ENCODE results near the gene PRKN.

PRKN gene

GRCh38 chr6:162728706-162729105 is 1.1 kb upstream of the PRKN start:
- TF ChIP-seq, protein P1, sequence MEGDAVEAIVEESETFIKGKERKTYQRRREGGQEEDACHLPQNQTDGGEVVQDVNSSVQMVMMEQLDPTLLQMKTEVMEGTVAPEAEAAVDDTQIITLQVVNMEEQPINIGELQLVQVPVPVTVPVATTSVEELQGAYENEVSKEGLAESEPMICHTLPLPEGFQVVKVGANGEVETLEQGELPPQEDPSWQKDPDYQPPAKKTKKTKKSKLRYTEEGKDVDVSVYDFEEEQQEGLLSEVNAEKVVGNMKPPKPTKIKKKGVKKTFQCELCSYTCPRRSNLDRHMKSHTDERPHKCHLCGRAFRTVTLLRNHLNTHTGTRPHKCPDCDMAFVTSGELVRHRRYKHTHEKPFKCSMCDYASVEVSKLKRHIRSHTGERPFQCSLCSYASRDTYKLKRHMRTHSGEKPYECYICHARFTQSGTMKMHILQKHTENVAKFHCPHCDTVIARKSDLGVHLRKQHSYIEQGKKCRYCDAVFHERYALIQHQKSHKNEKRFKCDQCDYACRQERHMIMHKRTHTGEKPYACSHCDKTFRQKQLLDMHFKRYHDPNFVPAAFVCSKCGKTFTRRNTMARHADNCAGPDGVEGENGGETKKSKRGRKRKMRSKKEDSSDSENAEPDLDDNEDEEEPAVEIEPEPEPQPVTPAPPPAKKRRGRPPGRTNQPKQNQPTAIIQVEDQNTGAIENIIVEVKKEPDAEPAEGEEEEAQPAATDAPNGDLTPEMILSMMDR (IDR thresholded peaks at IDR 0.05; ENCODE audit: borderline replicate concordance, control extremely low read depth, extremely low read depth, insufficient read depth, missing control alignments) = no peak
- no peak for DNase-seq (ENCODE audit: low spot score)
- in situ Hi-C loops (cut with MboI; ENCODE audit: low sequenced_read_pairs, unreplicated experiment) = no loop called here

DNA sequence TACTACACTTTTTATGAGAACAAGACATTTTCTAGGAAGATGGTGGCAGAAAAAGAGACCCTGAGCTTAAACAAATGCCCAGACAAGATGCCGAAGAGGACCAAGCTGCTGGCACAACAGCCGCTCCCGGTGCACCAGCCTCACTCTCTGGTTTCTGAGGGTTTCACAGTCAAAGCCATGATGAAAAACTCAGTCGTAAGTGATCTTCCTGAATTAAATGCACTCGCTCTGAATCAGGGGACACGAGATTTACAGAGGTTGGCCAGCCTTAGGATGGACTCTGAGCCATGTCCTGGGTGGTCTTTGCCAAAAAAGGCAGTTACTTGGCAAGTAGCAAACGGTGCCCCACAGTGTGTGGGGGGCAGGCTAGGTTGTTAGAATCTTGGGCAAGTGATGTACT is 631 bp upstream of the PRKN start:
- in situ Hi-C loops (cut with MboI; ENCODE audit: low sequenced_read_pairs, unreplicated experiment) = no loop called here
- no peak for DNase-seq (ENCODE audit: low spot score)
- TF ChIP-seq, protein P1 (IDR thresholded peaks at IDR 0.05; ENCODE audit: borderline replicate concordance, control extremely low read depth, extremely low read depth, insufficient read depth, missing control alignments) = no peak

DNA sequence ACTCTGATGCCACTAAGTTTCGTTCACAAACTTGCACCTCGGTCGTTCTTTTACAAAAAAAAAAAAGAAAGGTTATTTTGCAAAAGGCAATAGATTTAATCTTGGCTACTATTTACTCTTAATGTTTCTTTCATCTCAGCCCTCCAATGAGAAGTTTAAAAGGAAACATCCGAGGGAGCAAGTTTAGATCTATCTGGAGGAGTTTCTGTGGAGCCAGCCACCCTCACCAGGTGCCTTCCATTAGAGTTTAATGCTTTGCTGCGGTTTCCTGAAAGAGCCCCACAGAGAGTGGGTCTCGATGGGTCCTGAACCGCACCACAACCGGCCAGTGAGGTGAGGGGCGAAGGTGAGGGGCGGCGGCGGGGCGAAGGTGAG is 632 bp downstream of the PRKN start:
- TF ChIP-seq, protein P1 (IDR thresholded peaks at IDR 0.05; ENCODE audit: borderline replicate concordance, control extremely low read depth, extremely low read depth, insufficient read depth, missing control alignments) = no peak
- in situ Hi-C loops (cut with MboI; ENCODE audit: low sequenced_read_pairs, unreplicated experiment) = no loop called here
- DNase-seq (ENCODE audit: low spot score) = peak; percentile 26

DNA sequence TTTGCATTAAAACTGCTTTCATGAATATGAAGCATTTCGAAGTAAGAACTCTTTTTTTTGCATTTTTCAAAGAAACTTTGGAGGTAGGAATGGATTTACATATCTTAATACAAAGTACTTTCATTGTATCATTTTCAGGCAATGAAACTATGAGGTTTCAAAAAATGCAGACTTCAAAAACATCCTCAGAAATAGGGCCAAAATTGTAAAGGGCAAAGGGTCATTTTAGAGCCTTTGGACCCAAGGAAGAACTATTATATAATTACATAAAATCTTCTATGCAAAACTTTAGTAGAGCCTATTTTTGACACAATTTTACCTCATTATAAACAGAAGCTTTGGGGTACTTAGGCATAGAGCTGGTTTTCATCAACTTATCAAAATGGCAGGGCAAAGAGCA is 4.9 kb downstream of the PRKN start:
- in situ Hi-C loops (cut with MboI; ENCODE audit: low sequenced_read_pairs, unreplicated experiment) = no loop called here
- TF ChIP-seq, protein P1 (IDR thresholded peaks at IDR 0.05; ENCODE audit: borderline replicate concordance, control extremely low read depth, extremely low read depth, insufficient read depth, missing control alignments) = no peak
- DNase-seq (ENCODE audit: low spot score) = no peak

DNA sequence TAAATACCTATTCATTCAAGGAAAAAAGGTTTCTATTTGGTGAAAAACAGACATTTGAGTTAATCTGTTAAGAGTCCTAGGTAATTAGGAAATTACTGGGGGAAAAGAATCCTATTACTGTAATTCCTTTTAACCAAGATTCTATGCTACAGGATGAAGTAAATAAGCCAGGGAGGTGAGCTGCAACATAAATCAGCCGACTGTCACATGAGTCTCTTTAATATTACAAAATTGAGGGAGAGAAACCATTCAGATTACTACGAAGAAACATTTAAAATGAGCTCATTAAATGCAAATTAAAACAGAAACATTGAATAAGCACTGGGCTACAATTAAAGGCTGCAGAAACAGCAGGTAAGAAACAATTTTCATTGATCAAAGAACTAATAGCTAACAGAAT is 5.3 kb downstream of the PRKN start:
- TF ChIP-seq, protein P1 (IDR thresholded peaks at IDR 0.05; ENCODE audit: borderline replicate concordance, control extremely low read depth, extremely low read depth, insufficient read depth, missing control alignments) = no peak
- in situ Hi-C loops (cut with MboI; ENCODE audit: low sequenced_read_pairs, unreplicated experiment) = no loop called here
- DNase-seq (ENCODE audit: low spot score) = no peak

GRCh38 chr6:162721404-162721687 is 6.2 kb downstream of the PRKN start:
- DNase-seq (ENCODE audit: low spot score) = no peak
- in situ Hi-C loops (cut with MboI; ENCODE audit: low sequenced_read_pairs, unreplicated experiment) = no loop called here
- TF ChIP-seq, protein P1 (IDR thresholded peaks at IDR 0.05; ENCODE audit: borderline replicate concordance, control extremely low read depth, extremely low read depth, insufficient read depth, missing control alignments) = no peak

- TF ChIP-seq, protein P1 (IDR thresholded peaks at IDR 0.05; ENCODE audit: borderline replicate concordance, control extremely low read depth, extremely low read depth, insufficient read depth, missing control alignments) = no peak
- no peak for DNase-seq (ENCODE audit: low spot score)
- in situ Hi-C loops (cut with MboI; ENCODE audit: low sequenced_read_pairs, unreplicated experiment) = no loop called here
These were observed 8.0 kb downstream of the PRKN start for GRCh38 chr6:162719528-162719927.

All from GM13976 (cell line).